ENCODE data around the gene VSIR.

DNA sequence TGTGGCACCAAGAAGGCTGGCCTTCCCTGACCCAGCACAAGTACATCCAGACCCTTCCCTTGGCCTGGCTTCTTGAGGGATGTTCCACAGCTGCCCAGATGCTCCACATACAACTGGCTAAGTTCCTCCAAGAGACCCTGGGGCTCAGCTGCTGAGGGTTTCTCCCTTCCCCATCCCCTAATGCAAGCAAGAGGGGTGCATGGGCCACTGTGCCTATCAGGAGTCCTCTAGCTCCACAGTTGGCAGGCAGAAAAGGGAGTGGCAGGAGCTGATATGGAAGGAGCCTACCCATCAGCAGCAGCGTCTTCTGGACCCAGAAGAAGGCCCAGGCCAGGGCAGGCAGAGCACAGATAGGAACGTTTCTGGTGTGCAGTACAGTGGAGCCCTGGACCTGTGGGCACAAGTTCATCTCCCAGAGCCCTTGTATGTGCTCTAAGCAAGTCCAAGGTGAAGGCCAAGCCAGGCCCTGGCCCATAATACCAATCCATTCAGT, 26.2 kb downstream of the VSIR start:
- TF ChIP-seq, protein P1, sequence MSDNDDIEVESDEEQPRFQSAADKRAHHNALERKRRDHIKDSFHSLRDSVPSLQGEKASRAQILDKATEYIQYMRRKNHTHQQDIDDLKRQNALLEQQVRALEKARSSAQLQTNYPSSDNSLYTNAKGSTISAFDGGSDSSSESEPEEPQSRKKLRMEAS (IDR thresholded peaks at IDR 0.05; ENCODE audit: low read depth, low read length), result no peak
- TF ChIP-seq POLR2A (IDR thresholded peaks at IDR 0.05; ENCODE audit: extremely low read depth, insufficient read length), result no peak
